Measurements from ENCODE around the gene GSTA5.
"Not testable (repeated sequence)": the region's sequence is repeated elsewhere in the genome, so short reads cannot be mapped to it uniquely, and the experiment has no call there.

Gene GSTA5

GRCh38 chr6:52840763-52841585 lies at the start of gene GSTA5:
Gene GSTA5 (minus strand): TSS chr6:52840813.
- no peak for DNase-seq

DNA sequence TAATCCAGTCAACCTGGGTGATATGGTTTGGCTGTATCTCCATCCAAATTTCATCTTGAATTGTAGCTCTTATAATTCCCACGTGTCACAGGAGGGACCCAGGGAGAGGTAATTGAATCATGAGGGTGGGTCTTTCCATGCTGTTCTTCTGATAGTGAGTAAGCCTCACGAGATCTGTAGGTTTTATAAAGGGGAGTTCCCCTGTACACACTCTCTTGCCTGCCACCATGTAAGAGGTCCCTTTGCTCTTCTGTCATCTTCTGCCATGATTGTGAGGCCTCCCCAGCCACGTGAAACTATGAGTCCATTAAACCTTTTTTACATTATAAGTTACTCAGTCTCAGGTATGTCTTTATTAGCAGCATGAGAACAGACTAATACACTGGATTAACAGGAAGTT lies 49.4 kb upstream of the GSTA5 start:
- DNase-seq, result no peak

DNA sequence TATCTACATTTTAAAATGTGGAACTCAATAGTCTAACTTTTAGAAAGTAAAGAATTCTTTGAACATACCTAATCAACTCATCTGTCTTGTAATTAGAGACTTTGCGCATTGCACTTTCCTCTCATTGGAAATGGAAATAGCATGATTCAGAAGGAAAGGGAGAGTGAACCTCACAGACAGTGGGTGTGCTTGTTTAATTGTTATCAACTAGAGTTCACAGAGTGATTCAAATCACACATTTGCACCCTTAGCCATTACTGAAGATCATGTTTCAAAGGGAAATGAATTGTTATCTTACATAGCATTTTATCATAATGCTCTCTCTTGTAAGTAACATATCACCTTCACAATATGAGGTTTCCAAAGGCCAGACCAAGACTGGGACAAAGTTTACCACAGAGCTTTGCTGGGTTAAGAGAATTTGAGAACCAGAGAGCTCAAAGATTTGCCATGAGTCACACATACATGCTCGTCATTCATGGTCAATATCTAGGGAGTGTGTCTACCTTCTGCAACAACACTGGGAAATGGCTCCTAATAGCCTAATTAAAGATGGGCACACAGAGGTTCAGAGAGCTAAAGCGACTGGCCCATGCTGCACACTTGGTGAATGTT lies 47.4 kb upstream of the GSTA5 start:
- DNase-seq, result no peak

DNA sequence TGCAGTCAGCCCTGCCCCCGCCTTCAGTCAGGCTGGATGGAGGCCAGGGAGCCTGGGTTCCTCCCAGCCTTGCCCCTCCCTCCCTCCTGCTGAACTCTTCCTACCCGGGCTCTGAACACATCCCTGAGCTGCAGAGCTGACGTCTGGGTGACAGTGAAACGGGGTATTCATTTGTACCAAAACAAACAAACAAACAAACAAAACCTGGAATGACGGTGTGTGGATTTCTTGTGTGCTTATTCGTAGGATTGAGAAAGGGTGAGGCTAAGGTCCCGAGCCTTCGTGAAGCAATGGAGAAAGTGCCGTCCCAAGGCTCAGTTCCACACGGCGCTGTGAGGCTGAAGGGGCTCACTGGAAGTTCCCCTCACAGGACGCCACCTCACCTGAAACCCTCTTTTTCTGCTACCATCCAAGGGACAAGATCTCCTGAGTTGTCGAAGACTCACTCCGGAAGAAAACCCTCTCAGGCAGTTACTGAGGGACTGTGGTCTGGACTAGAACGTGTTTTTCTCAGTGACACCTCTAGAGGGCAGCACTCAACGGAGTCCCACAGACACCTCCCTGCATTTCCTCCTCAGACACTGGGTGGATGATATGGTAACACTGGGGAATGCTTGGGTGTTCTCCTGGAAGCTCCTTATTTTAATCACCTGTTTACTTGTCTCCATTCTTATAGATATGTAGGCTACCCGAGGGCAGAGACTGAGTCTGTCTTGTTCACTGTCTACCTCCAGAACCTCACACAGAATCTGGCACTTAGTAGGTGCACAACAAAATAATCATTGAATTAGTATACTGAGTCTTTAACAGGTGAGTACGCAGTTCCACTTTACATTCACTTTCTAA lies 41.6 kb upstream of the GSTA5 start:
- DNase-seq, result peak; percentile 71 to 79

DNA sequence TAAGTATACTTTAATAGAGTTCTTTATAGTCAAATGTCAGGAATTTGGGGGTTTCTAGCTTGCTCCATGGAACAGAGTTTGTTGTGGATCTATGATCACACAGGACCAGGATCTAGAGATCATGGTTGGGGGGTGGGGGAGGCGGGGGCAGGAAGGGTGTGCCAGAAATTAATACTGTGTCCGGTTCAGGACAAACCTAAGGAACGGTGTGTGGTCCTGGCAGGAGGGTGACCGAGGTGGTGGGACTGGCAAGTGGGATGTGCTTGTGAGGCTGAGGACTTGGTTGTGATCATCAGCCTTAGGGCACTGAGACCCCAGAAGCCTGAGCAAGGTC lies 41.0 kb upstream of the GSTA5 start:
- DNase-seq, result no peak

- no peak for DNase-seq
Observed at GRCh38 chr6:52877786-52878185, 37.2 kb upstream of the GSTA5 start.

DNA sequence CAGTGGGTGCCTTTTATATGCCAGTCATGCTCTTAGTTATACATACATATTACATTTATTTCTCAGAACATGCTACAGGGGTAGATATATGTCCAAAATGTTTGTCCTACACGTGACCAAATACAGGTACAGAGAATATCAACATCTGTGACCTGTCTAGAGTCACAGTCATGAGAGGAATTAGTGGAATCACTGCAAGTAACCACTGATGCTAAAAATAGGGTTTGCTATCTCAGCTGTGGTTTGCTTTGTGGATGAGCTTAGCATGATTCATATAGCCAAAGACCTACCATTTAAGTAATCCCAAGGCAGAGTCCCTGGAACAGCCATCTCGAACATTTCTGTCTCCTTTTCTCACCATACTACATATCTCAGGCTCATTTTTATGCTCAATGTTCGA lies 36.6 kb upstream of the GSTA5 start:
- DNase-seq, result no peak

- DNase-seq, result no peak
Observed at GRCh38 chr6:52876056-52876787, 35.6 kb upstream of the GSTA5 start.

DNA sequence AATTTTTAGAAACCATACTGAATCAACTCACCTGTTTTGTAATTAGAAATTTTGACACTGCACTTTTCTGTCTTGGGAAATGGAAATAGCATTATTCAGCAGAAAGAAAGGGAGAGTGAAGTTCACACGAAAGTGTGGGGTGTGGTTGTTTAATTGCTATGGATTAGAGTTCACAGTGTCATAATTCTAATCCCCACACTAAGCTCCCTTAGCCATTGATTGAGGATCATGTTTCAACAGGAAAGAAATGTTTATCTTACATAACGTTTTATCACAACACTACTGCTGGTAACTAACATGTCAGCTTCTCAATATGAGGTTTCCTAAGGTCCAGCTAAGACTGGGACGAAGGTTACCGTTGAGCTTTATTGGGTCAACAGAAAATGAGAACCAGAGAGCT lies 31.4 kb upstream of the GSTA5 start:
- no peak for DNase-seq

- no peak for DNase-seq
Observed at GRCh38 chr6:52871621-52872020, 31.0 kb upstream of the GSTA5 start.

GRCh38 chr6:52870335-52871091 lies 29.9 kb upstream of the GSTA5 start:
- DNase-seq, result not testable (repeated sequence)

DNA sequence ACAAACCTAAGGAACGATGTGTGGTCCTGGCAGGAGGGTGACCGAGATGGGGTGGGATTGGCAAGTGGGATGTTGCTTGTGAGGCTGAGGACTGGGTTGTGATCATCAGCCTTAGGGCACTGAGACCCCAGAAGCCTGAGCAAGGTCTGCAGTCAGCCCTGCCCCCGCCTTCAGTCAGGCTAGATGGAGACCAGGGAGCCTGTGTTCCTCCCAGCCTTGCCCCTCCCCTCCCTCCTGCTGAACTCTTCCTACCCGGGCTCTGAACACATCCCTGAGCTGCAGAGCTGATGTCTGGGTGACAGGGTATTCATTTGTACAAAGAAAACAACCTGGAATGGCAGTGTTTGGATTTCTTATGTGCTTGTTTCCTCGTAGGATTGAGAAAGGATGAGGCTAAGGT lies 28.3 kb upstream of the GSTA5 start:
- not testable (repeated sequence) for DNase-seq

- no peak for DNase-seq
Observed at GRCh38 chr6:52868240-52868639, 27.6 kb upstream of the GSTA5 start.

DNA sequence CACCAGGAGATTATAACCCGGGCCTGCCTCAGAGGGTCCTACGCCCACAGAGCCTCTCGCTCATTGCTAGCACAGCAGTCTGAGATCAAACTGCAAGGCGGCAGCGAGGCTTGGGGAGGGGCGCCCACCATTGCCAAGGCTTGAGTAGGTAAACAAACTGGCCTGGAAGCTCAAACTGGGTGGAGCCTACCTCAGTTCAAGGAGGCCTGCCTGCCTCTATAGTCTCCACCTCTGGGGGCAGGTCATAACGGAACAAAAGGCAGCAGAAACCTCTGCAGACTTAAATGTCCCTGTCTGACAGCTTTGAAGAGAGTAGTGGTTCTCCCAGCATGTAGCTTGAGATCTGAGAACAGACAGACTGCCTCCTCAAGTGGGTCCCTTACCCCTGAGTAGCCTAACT lies 20.5 kb upstream of the GSTA5 start:
- not testable (repeated sequence) for DNase-seq

DNA sequence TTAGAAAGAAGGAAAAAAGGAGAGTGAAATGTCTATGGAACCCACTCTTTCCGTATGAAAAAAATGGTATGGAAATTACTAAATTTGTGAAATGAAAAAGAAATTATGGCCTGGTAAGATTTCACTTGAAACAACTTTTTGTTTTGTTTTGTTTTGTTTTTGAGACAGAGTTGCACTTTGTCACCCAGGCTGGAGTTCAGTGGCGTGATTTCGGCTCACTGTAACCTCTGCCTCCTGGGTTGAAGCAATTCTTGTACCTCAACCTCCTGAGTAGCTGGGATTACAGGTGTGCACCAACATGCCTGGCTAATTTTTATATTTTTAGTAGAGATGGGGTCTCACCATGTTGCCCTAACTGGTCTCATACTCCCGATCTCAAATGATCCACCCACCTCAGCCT lies 17.8 kb upstream of the GSTA5 start:
- no peak for DNase-seq

- not testable (repeated sequence) for DNase-seq
Observed at GRCh38 chr6:52856137-52856536, 15.5 kb upstream of the GSTA5 start.

GRCh38 chr6:52849137-52849536 lies 8.5 kb upstream of the GSTA5 start:
- no peak for DNase-seq

GRCh38 chr6:52846002-52846401 lies 5.4 kb upstream of the GSTA5 start:
- DNase-seq, result no peak

GRCh38 chr6:52843605-52844004 lies 3.0 kb upstream of the GSTA5 start:
- DNase-seq, result no peak

- DNase-seq, result peak; percentile 46 to 54
Observed at GRCh38 chr6:52839124-52840055, 1.2 kb downstream of the GSTA5 start.

- no peak for DNase-seq
Observed at GRCh38 chr6:52834481-52834880, 6.1 kb downstream of the GSTA5 start.
